ENCODE results near the gene FRMD8. TPM values are rescaled to one million over a fixed set of nuclear protein-coding genes. Genes with fewer than 3 reads are reported as not detected.
A peak's percentile ranks its signal among the peaks of the same experiment; 100 is the strongest.

FRMD8 gene
- total and polyA plus RNA-seq, 9 of the 15 experiments (the other 6 are each of a cell fraction or from before 2014, with no cell fraction given): 4.5 to 54.5 (median 15.8) TPM

DNA sequence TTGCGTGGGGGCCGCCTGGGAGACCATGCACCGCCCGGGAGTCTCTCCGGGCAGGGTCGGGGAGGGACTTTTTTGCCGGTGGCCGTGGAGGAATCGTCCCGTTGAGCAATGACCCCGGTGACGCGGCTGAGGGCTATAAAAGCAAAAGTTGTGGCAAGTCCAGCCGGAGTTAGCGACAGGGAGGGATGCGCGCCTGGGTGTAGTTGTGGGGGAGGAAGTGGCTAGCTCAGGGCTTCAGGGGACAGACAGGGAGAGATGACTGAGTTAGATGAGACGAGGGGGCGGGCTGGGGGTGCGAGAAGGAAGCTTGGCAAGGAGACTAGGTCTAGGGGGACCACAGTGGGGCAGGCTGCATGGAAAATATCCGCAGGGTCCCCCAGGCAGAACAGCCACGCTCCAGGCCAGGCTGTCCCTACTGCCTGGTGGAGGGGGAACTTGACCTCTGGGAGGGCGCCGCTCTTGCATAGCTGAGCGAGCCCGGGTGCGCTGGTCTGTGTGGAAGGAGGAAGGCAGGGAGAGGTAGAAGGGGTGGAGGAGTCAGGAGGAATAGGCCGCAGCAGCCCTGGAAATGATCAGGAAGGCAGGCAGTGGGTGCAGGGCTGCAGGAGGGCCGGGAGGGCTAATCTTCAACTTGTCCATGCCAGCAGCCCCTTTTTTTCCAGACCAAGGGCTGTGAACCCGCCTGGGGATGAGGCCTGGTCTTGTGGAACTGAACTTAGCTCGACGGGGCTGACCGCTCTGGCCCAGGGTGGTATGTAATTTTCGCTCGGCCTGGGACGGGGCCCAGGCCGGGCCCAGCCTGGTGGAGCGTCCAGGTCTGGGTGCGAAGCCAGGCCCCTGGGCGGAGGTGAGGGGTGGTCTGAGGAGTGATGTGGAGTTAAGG is 36.4 kb downstream of the FRMD8 start, which contains the start of gene NEAT1 (continued):
- TF ChIP-seq TCF3 (CRISPR knock-in tag; IDR thresholded peaks at IDR 0.05): peak; percentile 46
- peak; percentile 87 for TF ChIP-seq EGR1 (conservative IDR thresholded peaks at IDR 0.05)
- TF ChIP-seq RBM22 (IDR thresholded peaks at IDR 0.05; ENCODE audit: low read depth, low read length, poor library complexity, severe bottlenecking): peak; percentile 100
- peak; percentile 72 for TF ChIP-seq CREB1 (IDR thresholded peaks at IDR 0.05)
- TF ChIP-seq CREB1 (CRISPR knock-in tag; IDR thresholded peaks at IDR 0.05): peak; percentile 12; the same call in 1 of the 2 replicates
- TF ChIP-seq, protein P1, sequence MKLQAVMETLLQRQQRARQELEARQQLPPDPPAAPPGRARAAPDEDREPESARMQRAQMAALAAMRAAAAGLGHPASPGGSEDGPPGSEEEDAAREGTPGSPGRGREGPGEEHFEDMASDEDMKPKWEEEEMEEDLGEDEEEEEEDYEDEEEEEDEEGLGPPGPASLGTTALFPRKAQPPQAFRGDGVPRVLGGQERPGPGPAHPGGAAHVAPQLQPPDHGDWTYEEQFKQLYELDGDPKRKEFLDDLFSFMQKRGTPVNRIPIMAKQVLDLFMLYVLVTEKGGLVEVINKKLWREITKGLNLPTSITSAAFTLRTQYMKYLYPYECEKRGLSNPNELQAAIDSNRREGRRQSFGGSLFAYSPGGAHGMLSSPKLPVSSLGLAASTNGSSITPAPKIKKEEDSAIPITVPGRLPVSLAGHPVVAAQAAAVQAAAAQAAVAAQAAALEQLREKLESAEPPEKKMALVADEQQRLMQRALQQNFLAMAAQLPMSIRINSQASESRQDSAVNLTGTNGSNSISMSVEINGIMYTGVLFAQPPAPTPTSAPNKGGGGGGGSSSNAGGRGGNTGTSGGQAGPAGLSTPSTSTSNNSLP (IDR thresholded peaks at IDR 0.05; ENCODE audit: borderline replicate concordance, low read depth, low read length): no peak
- TF ChIP-seq RHOXF2B (CRISPR knock-in tag; conservative IDR thresholded peaks at IDR 0.05): peak; percentile 99
- no peak for TF ChIP-seq DDX20 (tag; IDR thresholded peaks at IDR 0.05; ENCODE audit: low read depth)
- peak; percentile 93 for TF ChIP-seq ZNF740 (CRISPR knock-in tag; IDR thresholded peaks at IDR 0.05)
- TF ChIP-seq ZNF740 (tag; IDR thresholded peaks at IDR 0.05): peak in 1 of 2 experiments; percentile 86; a peak in 1 of 4 replicates
- TF ChIP-seq ZNF253 (CRISPR knock-in tag; conservative IDR thresholded peaks at IDR 0.05): peak; percentile 100
- peak; percentile 84 for TF ChIP-seq BHLHE40 (IDR thresholded peaks at IDR 0.05; ENCODE audit: low read length)
- TF ChIP-seq, protein P2, sequence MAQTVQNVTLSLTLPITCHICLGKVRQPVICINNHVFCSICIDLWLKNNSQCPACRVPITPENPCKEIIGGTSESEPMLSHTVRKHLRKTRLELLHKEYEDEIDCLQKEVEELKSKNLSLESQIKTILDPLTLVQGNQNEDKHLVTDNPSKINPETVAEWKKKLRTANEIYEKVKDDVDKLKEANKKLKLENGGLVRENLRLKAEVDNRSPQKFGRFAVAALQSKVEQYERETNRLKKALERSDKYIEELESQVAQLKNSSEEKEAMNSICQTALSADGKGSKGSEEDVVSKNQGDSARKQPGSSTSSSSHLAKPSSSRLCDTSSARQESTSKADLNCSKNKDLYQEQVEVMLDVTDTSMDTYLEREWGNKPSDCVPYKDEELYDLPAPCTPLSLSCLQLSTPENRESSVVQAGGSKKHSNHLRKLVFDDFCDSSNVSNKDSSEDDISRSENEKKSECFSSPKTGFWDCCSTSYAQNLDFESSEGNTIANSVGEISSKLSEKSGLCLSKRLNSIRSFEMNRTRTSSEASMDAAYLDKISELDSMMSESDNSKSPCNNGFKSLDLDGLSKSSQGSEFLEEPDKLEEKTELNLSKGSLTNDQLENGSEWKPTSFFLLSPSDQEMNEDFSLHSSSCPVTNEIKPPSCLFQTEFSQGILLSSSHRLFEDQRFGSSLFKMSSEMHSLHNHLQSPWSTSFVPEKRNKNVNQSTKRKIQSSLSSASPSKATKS (CRISPR knock-in tag; IDR thresholded peaks at IDR 0.05): peak; percentile 99
- peak; percentile 53; the same call in 1 of the 2 replicates for TF ChIP-seq SRSF1 (IDR thresholded peaks at IDR 0.05; ENCODE audit: low read depth, low read length)
- peak; percentile 99; the same call in 1 of the 2 replicates for TF ChIP-seq RBM14 (IDR thresholded peaks at IDR 0.05; ENCODE audit: borderline replicate concordance, insufficient read depth, low read depth, low read length)
- TF ChIP-seq ETS2 (tag; IDR thresholded peaks at IDR 0.05; ENCODE audit: borderline replicate concordance, poor library complexity, severe bottlenecking): peak; percentile 60
- peak in 1 of 2 experiments; percentile 69; a peak in 2 of 4 replicates for TF ChIP-seq ARNT (IDR thresholded peaks at IDR 0.05)
- TF ChIP-seq ZNF780A (CRISPR knock-in tag; IDR thresholded peaks at IDR 0.05): peak; percentile 100
- peak; percentile 99 for TF ChIP-seq CHCHD3 (CRISPR knock-in tag; IDR thresholded peaks at IDR 0.05)
- TF ChIP-seq FOXJ3 (CRISPR knock-in tag; IDR thresholded peaks at IDR 0.05): no peak
- peak; percentile 100 for TF ChIP-seq ZNF717 (CRISPR knock-in tag; IDR thresholded peaks at IDR 0.05)
- no peak for TF ChIP-seq CSDE1 (IDR thresholded peaks at IDR 0.05)
- TF ChIP-seq ZSCAN32 (CRISPR knock-in tag; IDR thresholded peaks at IDR 0.05): peak; percentile 100

All from K562 (cell line).